Activated CD8-positive, alpha-beta memory T cell treated with anti-CD3 and anti-CD28 coated beads for 48 hours (primary cell): ENCODE measurements around the gene KRTAP10-1.
"Not testable (repeated sequence)": the region's sequence is repeated elsewhere in the genome, so short reads cannot be mapped to it uniquely, and the experiment has no call there.

Experiments
- DNase-seq, 3 experiments: peaks; one replicate each; pipeline ENCODE4 v3.0.0-alpha.2; 2020; ENCODE audit warnings: low read depth in 2 of 3, low spot score in 2 of 3

Gene KRTAP10-1

DNA sequence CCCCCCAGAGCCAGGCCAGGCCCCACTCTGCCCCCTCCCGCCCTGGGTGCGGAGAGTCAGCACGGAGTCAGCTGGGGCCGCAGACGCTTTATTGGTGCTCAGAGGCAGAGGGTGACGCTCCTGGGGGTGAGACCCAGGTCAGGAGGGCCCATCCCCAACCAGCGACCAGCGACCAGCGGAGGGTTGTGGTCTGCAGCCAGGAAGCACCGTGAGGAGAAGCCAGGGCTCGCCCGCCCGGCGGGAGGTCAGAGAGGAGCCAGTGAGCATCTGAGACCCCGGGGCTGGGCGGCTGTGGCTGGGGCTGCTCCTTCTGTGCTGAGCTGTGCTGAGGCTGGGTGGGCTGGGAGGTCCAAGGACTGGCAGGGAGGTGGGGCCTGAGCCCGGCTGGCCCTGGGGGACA, 10.3 kb upstream of the KRTAP10-1 start:
- not testable (repeated sequence) for DNase-seq

- no peak for DNase-seq
Measured at GRCh38 chr21:44549525-44550211, 9.7 kb upstream of the KRTAP10-1 start.

DNA sequence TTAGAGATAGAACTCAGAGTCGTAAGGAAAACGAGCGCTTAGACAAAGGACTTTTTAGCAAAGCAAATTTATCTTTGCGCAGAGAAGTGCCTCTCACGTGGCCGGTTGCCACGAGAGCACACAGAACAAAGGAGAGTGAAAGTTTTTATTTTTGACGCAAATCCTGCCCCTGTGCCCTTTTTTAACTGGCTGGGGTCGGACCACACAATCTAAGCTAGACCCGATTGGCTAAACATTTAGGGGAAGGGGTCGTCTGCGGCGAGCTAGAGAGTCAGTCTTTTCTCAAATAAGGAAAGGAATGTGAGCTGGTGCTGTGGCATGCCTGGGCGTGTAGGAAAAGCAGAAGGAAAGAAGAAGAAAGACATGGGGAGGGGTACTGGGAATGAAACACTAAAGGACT, 8.9 kb upstream of the KRTAP10-1 start:
- DNase-seq: no peak

- DNase-seq: no peak
Measured at GRCh38 chr21:44548381-44548780, 8.4 kb upstream of the KRTAP10-1 start.

GRCh38 chr21:44547656-44548331, 7.8 kb upstream of the KRTAP10-1 start:
- DNase-seq: no peak

DNA sequence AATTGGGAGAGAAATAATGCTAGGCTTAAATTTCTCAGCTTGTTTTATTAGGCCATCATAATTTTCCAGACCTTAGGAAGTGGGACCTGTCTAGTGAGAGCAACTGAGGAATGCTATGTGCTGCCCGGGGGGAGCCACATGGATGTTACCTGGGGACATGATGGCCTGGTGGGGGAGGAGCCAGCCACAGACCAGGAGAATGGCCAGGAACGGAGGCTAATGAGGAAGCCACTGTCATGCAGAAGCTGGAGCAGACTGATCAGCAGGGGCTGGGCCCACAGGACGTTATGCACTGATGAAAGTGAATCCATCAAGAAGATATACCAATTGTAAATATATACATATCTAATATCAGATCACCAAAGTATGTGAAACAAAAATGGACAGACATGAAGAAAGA, 4.6 kb upstream of the KRTAP10-1 start:
- DNase-seq: no peak

- DNase-seq: no peak
Measured at GRCh38 chr21:44542716-44543115, 2.7 kb upstream of the KRTAP10-1 start.

GRCh38 chr21:44540741-44541288, 820 bp upstream of the KRTAP10-1 start:
- DNase-seq: no peak

DNA sequence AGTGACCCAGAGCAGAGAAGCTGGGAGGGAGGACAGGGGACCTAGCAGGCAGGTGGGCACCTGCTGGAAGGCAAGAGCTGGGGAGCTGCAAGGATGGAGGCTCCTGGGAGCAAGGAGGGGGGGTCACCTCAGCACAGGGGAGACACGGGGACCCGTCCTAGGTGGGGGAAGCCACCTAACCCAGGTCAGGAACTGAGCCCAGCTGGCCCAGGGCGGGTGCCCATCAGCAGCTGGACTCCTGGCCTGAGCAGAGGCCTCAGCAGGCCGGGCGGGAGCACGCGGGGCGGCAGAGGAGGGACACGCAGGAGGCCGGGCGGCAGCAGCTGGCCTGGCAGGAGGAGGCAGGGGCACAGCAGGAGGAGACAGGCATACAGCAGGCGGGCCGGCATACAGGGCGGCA, 949 bp downstream of the KRTAP10-1 start:
- no peak for DNase-seq

DNA sequence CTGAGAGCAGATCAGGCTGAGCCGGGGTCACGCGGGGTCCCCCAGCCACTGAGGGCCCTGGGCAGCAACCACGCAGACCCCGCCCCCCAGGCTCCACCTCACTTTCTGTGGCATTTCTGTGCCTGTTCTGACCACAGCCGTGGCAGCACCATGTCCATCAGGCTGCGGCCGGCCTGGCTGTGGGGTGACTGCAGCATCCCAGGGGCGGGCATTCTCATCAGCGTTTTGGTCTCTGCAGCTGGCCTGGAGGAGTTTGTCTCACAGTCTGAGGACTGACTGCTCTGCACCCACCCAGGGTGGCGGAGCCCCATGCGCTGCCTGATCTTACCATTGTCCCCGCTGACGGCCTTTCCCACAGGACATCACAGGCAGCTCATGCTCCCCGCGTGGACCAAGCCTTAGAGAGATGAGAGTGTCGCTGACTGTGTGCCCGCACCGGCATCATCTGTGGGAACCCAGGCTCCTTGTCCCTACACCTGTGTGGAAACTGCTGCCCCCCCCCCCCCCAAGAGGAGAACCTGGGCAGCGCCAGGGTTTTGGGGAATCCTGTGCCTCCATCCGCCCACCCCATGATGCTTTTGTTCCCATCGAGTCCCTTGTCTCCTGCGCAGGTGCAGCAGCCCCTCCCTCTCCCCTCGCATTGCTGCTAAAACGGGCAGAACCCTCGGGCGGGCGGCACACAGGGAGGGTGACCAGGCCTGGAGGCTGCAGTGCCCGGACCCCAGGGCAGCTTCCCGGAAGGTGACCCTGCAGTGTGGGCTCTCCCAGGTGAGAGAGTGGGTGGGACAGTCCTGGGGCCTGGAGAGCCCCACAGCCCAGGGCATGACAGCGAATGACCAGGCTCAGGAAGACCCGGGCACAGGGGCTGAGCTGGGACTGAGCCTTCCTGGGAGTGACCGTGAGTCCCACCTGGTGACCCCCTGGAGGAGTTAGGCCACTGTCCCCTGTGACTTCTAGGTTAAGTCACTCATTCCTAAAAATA, 1.8 kb downstream of the KRTAP10-1 start:
- DNase-seq: no peak

GRCh38 chr21:44535963-44536362, 4.0 kb downstream of the KRTAP10-1 start:
- DNase-seq: no peak

- no peak for DNase-seq
Measured at GRCh38 chr21:44534688-44535087, 5.3 kb downstream of the KRTAP10-1 start.

DNA sequence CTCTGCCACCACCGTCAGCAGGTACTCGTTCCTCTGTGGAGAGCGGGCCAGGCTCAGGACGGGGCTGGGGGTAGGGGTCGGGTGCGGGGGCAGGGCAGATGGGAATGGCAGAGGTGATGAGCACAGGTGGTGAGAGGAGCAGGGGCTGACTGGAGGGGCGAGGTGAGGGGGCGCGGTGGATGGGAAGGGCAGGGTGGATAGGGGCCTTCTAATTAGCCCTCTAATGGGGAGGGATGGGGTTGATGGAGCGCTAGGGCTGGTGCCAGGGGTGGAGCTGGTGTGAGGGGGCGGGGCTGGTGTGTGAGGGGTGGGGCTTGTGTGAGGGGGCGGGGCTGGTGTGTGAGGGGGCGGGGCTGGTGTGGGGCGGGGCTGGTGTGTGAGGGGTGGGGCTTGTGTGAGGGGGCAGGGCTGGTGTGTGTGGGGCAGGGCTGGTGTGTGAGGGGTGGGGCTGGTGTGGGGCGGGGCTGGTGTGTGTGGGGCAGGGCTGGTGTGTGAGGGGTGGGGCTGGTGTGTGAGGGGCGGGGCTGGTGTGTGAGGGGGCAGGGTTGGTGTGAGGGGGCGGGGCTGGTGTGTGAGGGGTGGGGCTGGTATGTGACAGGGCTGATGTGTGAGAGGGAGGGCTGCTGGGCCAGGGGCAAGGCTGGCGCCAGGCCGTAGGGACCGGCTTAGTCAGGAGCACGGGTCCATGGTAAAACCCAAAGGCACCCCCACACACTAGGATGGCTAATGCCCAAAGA, 5.9 kb downstream of the KRTAP10-1 start:
- no peak for DNase-seq

GRCh38 chr21:44533121-44533890, 6.7 kb downstream of the KRTAP10-1 start:
- DNase-seq: no peak

GRCh38 chr21:44532712-44533111, 7.3 kb downstream of the KRTAP10-1 start:
- DNase-seq: no peak

DNA sequence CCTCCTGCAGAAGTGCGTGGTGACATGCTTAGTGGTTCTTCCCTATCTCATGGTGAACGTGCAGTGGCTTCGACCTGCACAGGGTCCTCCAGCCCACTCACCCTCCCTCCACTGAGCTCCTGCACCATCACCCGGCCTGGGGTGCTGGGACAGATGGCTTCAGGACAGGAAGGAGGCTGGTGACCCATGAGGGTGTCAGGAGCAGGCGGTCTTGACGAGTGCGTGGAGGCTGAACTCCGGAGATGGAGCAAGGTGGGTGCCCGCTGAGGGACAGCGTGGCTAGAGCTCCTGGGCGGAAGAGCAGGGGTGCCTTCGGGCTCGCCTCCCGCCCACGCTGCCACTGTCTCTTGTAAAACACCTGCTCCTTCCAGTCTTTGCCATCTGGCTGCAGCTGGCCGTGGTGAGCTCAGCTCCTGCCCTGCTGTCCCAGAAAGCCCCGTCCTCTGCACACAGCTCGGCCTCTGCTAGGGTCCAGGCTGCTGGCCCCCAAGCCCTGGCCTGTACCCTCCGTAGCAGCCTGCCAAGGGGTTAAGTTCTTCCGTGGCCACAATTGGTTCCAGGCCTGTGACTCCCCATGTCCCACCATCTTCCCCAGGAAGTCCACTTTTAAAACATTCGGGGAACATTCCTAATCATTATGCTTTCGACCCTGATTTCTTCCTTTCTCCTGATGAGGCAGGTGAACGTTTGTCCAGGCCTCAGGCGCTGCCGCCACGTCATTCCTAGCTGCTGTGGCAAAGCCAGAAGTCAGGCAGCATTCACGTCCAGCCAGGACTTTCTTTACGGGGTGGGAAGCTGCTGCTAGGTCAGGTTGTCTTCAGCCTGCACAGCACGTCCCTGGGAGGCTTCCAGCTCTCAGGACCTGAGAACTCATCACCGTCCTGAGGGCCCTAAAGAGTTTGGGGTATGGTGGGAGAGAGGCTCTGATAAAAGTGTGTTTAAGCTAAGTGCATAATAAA, 8.1 kb downstream of the KRTAP10-1 start:
- DNase-seq: no peak

- no peak for DNase-seq
Measured at GRCh38 chr21:44530903-44531605, 8.9 kb downstream of the KRTAP10-1 start.

DNA sequence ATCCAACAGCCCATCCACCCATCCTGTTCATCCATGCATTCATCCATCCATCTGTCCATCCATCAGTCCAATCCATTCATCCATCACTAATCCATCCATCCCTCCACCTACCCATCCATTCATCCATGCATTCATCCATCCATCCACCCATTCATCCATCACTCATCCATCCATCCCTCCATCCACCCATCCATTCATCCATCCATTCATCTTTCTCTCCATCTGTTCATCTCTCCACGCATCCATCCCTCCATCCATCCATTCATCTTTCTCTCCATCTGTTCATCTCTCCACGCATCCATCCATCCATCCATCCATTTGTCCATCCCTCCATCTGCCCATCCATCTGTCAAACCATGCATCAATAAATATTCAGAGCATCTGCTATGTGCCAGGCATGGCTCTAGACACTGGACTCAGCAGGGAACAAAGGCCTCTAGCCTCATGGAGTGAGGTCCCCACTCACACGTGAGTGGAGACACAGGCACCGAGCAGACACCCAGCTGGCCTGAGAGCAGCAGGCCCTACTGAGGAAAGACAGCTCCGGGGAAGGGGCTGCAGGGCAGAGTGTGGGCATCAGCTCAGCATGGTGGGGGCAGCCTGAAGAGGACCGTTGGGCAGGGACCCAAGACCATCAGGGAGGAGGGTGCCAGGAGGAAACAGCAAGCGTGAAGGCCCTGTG, 9.6 kb downstream of the KRTAP10-1 start:
- DNase-seq: no peak
